ENCODE data around the gene RASL10B. TPM values are rescaled to one million over a fixed set of nuclear protein-coding genes. Genes with fewer than 3 reads are reported as not detected.

Gene RASL10B
- total and polyA plus RNA-seq, 10 of the 15 experiments (the other 5 are each of a cell fraction or from before 2014, with no cell fraction given), result not detected

GRCh38 chr17:35778641-35779196 is 47.3 kb downstream of the RASL10B start:
- no peaks in the 10 kb centered on the region for H3K4me1 ChIP-seq (ENCODE audit: control insufficient read depth, insufficient read depth, low read length)
- FAIRE-seq, result no peak
- no peaks in the 10 kb centered on the region for H3K36me3 ChIP-seq (ENCODE audit: control insufficient read depth in 2 of 2, insufficient read depth in 2 of 2, low read length in 1 of 2)
- H3K79me2 ChIP-seq (ENCODE audit: control insufficient read depth, insufficient read depth, low read length), result no peaks in the 10 kb centered on the region
- H3K27ac ChIP-seq (ENCODE audit: control insufficient read depth, insufficient read depth), result no peak overlapping the region
- H3K27me3 ChIP-seq (replicated peaks in 1 of 2; ENCODE audit: control insufficient read depth in 2 of 2, insufficient read depth in 2 of 2, low read length in 1 of 2), result peaks cover 3% of the 10 kb centered on the region in 2 experiments
- H3K9me3 ChIP-seq (replicated peaks; ENCODE audit: control insufficient read depth, insufficient read depth, low read length), result no peaks in the 10 kb centered on the region
- H3K4me3 ChIP-seq, result no peak overlapping the region
- in situ Hi-C loops (cut with MboI), result no loop called here
- no TSS peak for BruUV-seq (replicated peaks)
- no peak overlapping the region for H3K9ac ChIP-seq (ENCODE audit: control insufficient read depth, insufficient read depth, low read length)
- no peak for DNase-seq (ENCODE audit: low read depth, low spot score)
- POLR2A ChIA-PET, result no interaction called here
- H3K4me2 ChIP-seq (ENCODE audit: control insufficient read depth, insufficient read depth), result no peak overlapping the region
- SMC1A ChIA-PET (ENCODE audit: uncharacterized antibody, unreplicated experiment), result no interaction called here
- intact Hi-C loops (cut with micrococcal nuclease; ENCODE audit: unreplicated experiment), result no loop called here
- 66% methylated on average over 16 of the region's 16 CpGs for WGBS (ENCODE audit: insufficient coverage, insufficient replicate concordance, low lambda C conversion rate, missing lambda C conversion rate)
- ATAC-seq, result no peak
- RAD21 ChIA-PET (ENCODE audit: unreplicated experiment), result no interaction called here
- H4K20me1 ChIP-seq (ENCODE audit: control insufficient read depth, insufficient read depth), result no peaks in the 10 kb centered on the region
- CTCF ChIA-PET, result interaction anchor here (1.2 kb wide), 1 partner anchor 15 kb away, joined by 4 read pairs; no protein-coding TSS in a partner anchor
- H2AFZ ChIP-seq (ENCODE audit: control insufficient read depth, low read depth, low read length), result no peak overlapping the region
- no peak for TF ChIP-seq DPF2 (IDR thresholded peaks at IDR 0.05)
- TF ChIP-seq PRDM15 (CRISPR knock-in tag; IDR thresholded peaks at IDR 0.05), result no peak
- TF ChIP-seq CREB1 (IDR thresholded peaks at IDR 0.05; ENCODE audit: low read depth), result no peak
- TF ChIP-seq SIX5 (IDR thresholded peaks at IDR 0.05; ENCODE audit: low read depth, low read length, severe bottlenecking), result no peak
- no peak for TF ChIP-seq STAT1 (conservative IDR thresholded peaks at IDR 0.05)
- TF ChIP-seq, protein P1, sequence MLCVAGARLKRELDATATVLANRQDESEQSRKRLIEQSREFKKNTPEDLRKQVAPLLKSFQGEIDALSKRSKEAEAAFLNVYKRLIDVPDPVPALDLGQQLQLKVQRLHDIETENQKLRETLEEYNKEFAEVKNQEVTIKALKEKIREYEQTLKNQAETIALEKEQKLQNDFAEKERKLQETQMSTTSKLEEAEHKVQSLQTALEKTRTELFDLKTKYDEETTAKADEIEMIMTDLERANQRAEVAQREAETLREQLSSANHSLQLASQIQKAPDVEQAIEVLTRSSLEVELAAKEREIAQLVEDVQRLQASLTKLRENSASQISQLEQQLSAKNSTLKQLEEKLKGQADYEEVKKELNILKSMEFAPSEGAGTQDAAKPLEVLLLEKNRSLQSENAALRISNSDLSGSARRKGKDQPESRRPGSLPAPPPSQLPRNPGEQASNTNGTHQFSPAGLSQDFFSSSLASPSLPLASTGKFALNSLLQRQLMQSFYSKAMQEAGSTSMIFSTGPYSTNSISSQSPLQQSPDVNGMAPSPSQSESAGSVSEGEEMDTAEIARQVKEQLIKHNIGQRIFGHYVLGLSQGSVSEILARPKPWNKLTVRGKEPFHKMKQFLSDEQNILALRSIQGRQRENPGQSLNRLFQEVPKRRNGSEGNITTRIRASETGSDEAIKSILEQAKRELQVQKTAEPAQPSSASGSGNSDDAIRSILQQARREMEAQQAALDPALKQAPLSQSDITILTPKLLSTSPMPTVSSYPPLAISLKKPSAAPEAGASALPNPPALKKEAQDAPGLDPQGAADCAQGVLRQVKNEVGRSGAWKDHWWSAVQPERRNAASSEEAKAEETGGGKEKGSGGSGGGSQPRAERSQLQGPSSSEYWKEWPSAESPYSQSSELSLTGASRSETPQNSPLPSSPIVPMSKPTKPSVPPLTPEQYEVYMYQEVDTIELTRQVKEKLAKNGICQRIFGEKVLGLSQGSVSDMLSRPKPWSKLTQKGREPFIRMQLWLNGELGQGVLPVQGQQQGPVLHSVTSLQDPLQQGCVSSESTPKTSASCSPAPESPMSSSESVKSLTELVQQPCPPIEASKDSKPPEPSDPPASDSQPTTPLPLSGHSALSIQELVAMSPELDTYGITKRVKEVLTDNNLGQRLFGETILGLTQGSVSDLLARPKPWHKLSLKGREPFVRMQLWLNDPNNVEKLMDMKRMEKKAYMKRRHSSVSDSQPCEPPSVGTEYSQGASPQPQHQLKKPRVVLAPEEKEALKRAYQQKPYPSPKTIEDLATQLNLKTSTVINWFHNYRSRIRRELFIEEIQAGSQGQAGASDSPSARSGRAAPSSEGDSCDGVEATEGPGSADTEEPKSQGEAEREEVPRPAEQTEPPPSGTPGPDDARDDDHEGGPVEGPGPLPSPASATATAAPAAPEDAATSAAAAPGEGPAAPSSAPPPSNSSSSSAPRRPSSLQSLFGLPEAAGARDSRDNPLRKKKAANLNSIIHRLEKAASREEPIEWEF (IDR thresholded peaks at IDR 0.05; ENCODE audit: insufficient replicate concordance, low read depth, low read length), result no peak
- TF ChIP-seq SUPT20H (IDR thresholded peaks at IDR 0.05; ENCODE audit: borderline replicate concordance, control insufficient read depth, low read depth, low read length), result no peak
- TF ChIP-seq, protein P2, sequence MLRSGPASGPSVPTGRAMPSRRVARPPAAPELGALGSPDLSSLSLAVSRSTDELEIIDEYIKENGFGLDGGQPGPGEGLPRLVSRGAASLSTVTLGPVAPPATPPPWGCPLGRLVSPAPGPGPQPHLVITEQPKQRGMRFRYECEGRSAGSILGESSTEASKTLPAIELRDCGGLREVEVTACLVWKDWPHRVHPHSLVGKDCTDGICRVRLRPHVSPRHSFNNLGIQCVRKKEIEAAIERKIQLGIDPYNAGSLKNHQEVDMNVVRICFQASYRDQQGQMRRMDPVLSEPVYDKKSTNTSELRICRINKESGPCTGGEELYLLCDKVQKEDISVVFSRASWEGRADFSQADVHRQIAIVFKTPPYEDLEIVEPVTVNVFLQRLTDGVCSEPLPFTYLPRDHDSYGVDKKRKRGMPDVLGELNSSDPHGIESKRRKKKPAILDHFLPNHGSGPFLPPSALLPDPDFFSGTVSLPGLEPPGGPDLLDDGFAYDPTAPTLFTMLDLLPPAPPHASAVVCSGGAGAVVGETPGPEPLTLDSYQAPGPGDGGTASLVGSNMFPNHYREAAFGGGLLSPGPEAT (IDR thresholded peaks at IDR 0.05; ENCODE audit: low read depth), result no peak
- TF ChIP-seq, protein P3, sequence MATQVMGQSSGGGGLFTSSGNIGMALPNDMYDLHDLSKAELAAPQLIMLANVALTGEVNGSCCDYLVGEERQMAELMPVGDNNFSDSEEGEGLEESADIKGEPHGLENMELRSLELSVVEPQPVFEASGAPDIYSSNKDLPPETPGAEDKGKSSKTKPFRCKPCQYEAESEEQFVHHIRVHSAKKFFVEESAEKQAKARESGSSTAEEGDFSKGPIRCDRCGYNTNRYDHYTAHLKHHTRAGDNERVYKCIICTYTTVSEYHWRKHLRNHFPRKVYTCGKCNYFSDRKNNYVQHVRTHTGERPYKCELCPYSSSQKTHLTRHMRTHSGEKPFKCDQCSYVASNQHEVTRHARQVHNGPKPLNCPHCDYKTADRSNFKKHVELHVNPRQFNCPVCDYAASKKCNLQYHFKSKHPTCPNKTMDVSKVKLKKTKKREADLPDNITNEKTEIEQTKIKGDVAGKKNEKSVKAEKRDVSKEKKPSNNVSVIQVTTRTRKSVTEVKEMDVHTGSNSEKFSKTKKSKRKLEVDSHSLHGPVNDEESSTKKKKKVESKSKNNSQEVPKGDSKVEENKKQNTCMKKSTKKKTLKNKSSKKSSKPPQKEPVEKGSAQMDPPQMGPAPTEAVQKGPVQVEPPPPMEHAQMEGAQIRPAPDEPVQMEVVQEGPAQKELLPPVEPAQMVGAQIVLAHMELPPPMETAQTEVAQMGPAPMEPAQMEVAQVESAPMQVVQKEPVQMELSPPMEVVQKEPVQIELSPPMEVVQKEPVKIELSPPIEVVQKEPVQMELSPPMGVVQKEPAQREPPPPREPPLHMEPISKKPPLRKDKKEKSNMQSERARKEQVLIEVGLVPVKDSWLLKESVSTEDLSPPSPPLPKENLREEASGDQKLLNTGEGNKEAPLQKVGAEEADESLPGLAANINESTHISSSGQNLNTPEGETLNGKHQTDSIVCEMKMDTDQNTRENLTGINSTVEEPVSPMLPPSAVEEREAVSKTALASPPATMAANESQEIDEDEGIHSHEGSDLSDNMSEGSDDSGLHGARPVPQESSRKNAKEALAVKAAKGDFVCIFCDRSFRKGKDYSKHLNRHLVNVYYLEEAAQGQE (IDR thresholded peaks at IDR 0.05; ENCODE audit: low read depth, low read length), result no peak

Data from GM12878 (cell line).